K562 (cell line): ENCODE results near the gene SSR2. TPM values are rescaled to one million over a fixed set of nuclear protein-coding genes. Genes with fewer than 3 reads are reported as not detected.

Source experiments
- ATAC-seq: fragments of 200-7000 bp; cut with Tn5 transposase; 3 replicates; pipeline ENCODE4 v1.9.1; 2020; ENCODE audit warnings: moderate library complexity
- BruUV-seq: library from RNA; stranded (reverse); fragments of 400-500 nt; replicated peaks from 2 replicates; lab custom pipeline; 2021; lab: Mats Ljungman, UMichigan
- CTCF ChIA-PET: fragments of 300-600 bp; formaldehyde crosslinking; extraction: SDS; loops from one replicate; lab custom pipeline; 2021; ENCODE audit warnings: low intra/inter-chr PET ratio; lab: Yijun Ruan, JAX
- POLR2A ChIA-PET: fragments of 300-600, 350-650 bp; sonication (Branson Sonifier 250); formaldehyde crosslinking; extraction: SDS; loops from one replicate; lab custom pipeline; 2021; ENCODE audit warnings: antibody characterized with exemption, inconsistent platforms; lab: Yijun Ruan, JAX
- DNase-seq, 4 experiments: peaks; one replicate each; pipeline versions ENCODE4 v3.0.0 to v3.0.0-alpha.2; 2011 to 2018; ENCODE audit warnings: low spot score in 3 of 4, mixed read lengths in 3 of 4; ENCODE audit errors: extremely low read depth in 1 of 4
- FAIRE-seq: peaks from 2 replicates; lab custom pipeline; 2011; peaks lifted over from hg19 to GRCh38; lab: Jason Lieb, UNC
- H2AFZ ChIP-seq: 2 replicates; pipeline ENCODE4 v1.6.0; 2011; ENCODE audit warnings: low read depth, low read length, control low read depth, inconsistent platforms
- H3K27ac ChIP-seq: fragments of 200-600 bp; 3 replicates; pipeline ENCODE4 v1.8.0; 2011; ENCODE audit warnings: low read depth, mild to moderate bottlenecking, control low read depth, inconsistent platforms, low read length, moderate library complexity, mixed read lengths; ENCODE audit errors: extremely low read depth
- H3K27me3 ChIP-seq, 2 experiments: fragments of 300-600 bp in 1 of 2; 2 replicates in 1 of 2; 3 replicates in 1 of 2; pipeline versions ENCODE4 v1.6.0 to v1.8.0; 2011; ENCODE audit warnings: inconsistent platforms in 2 of 2, low read length in 2 of 2, mild to moderate bottlenecking in 1 of 2, mixed read lengths in 1 of 2, moderate library complexity in 1 of 2; ENCODE audit not compliant: control insufficient read depth in 2 of 2, insufficient read depth in 2 of 2
- H3K36me3 ChIP-seq: fragments of 300-600 bp; 3 replicates; pipeline ENCODE4 v1.8.0; 2011; ENCODE audit warnings: mild to moderate bottlenecking, low read length, inconsistent platforms; ENCODE audit not compliant: control insufficient read depth, insufficient read depth
- H3K4me1 ChIP-seq, 2 experiments: fragments of 200-600 bp in 1 of 2; replicated peaks in 1 of 2; 2 replicates in 1 of 2; 3 replicates in 1 of 2; pipeline versions ENCODE4 v1.5.1 to v1.8.0; 2011; ENCODE audit warnings: inconsistent platforms in 2 of 2, low read length in 2 of 2, mild to moderate bottlenecking in 1 of 2, mixed read lengths in 1 of 2, moderate library complexity in 1 of 2; ENCODE audit not compliant: control insufficient read depth in 2 of 2, insufficient read depth in 2 of 2
- H3K4me2 ChIP-seq: 2 replicates; pipeline ENCODE4 v1.6.1; 2011; ENCODE audit warnings: low read length, control low read depth, inconsistent platforms, mixed read lengths; ENCODE audit not compliant: insufficient read depth
- H3K4me3 ChIP-seq: fragments of 200-600 bp; sonication (generic), shearing (Covaris generic); 2 replicates; pipeline ENCODE4 v1.5.1; 2016; ENCODE audit warnings: control low read depth, inconsistent platforms
- H3K79me2 ChIP-seq: fragments of 200-600 bp; 3 replicates; pipeline ENCODE4 v1.8.0; 2011; ENCODE audit warnings: low read length, inconsistent platforms; ENCODE audit not compliant: control insufficient read depth, insufficient read depth
- H3K9ac ChIP-seq, 2 experiments: 2 replicates each; pipeline versions ENCODE4 v1.6.0 to v1.6.1; 2011; ENCODE audit warnings: low read depth in 2 of 2, low read length in 2 of 2, control low read depth in 1 of 2, inconsistent platforms in 1 of 2, mild to moderate bottlenecking in 1 of 2, mixed read lengths in 1 of 2; ENCODE audit not compliant: insufficient read depth in 1 of 2
- H3K9me1 ChIP-seq: one replicate; pipeline ENCODE4 v1.6.0; 2011; ENCODE audit warnings: inconsistent platforms, mild to moderate bottlenecking, low read length, moderate library complexity; ENCODE audit not compliant: control insufficient read depth, insufficient read depth
- H3K9me3 ChIP-seq: replicated peaks from 2 replicates; pipeline ENCODE4 v1.5.1; 2011; ENCODE audit warnings: low read depth, low read length, inconsistent platforms; ENCODE audit not compliant: control insufficient read depth, insufficient read depth
- H4K20me1 ChIP-seq: replicated peaks from 2 replicates; pipeline ENCODE4 v1.6.1; 2011; ENCODE audit warnings: low read length, inconsistent platforms, mixed read lengths; ENCODE audit not compliant: control insufficient read depth, insufficient read depth
- CREM ChIP-seq: IDR thresholded peaks from 2 replicates; pipeline ENCODE4 v1.6.1; 2014; ENCODE audit warnings: antibody characterized with exemption, low read depth
- EP300 ChIP-seq: IDR thresholded peaks from 2 replicates; pipeline ENCODE4 v1.6.1; 2012; ENCODE audit warnings: low read length, improper control_type of control experiment
- FOXK2 ChIP-seq, 2 experiments: fragments of 450-650 bp; IDR thresholded peaks in 1 of 2; conservative IDR thresholded peaks in 1 of 2; 2 replicates each; pipeline ENCODE4 v1.6.1; 2016; ENCODE audit warnings: low read depth in 2 of 2, mild to moderate bottlenecking in 1 of 2
- MCM5 ChIP-seq: fragments of 450-650 bp; IDR thresholded peaks from 2 replicates; pipeline ENCODE4 v1.6.1; 2016; ENCODE audit warnings: low read depth
- NCOA6 ChIP-seq: fragments of 450-650 bp; IDR thresholded peaks from 2 replicates; pipeline ENCODE4 v1.6.1; 2017; ENCODE audit warnings: mild to moderate bottlenecking
- NCOR1 ChIP-seq: fragments of 450-650 bp; IDR thresholded peaks from 2 replicates; pipeline ENCODE4 v1.6.1; 2016; ENCODE audit warnings: mild to moderate bottlenecking, moderate library complexity
- POLR2G ChIP-seq: fragments of 200-400 bp; formaldehyde crosslinking; IDR thresholded peaks from 2 replicates; pipeline ENCODE4 v1.6.1; 2017; ENCODE audit warnings: low read depth, mild to moderate bottlenecking, antibody characterized with exemption, low read length, moderate library complexity
- PURB ChIP-seq: sonication (generic); formaldehyde crosslinking; IDR thresholded peaks from 2 replicates; pipeline ENCODE4 v1.9.0; 2021; ENCODE audit warnings: low read depth, mild to moderate bottlenecking, missing genetic modification reagents
- RBM25 ChIP-seq: fragments of 200-400 bp; formaldehyde crosslinking; IDR thresholded peaks from 2 replicates; pipeline ENCODE4 v1.6.1; 2018; ENCODE audit warnings: low read length, low read depth, moderate library complexity; ENCODE audit not compliant: severe bottlenecking
- TBL1XR1 ChIP-seq, 2 experiments: IDR thresholded peaks; 2 replicates each; pipeline ENCODE4 v1.6.1; 2012; ENCODE audit warnings: improper control_type of control experiment in 2 of 2, low read length in 2 of 2, mild to moderate bottlenecking in 1 of 2
- ZKSCAN3 ChIP-seq: fragments of 250-450 bp; sonication (Bioruptor Pico); IDR thresholded peaks from 2 replicates; pipeline ENCODE4 v1.4.0; 2020
- ZNF197 ChIP-seq: fragments of 200-800 bp; sonication (Bioruptor generic); IDR thresholded peaks from 2 replicates; pipeline ENCODE4 v1.6.1; 2016; ENCODE audit warnings: low read depth, missing genetic modification characterization, missing compliant biosample characterization
- ZNF316 ChIP-seq: fragments of 450-650 bp; IDR thresholded peaks from 2 replicates; pipeline ENCODE4 v1.6.1; 2016
- WGBS: fragments of 100-300 bp; shearing (Covaris generic); methylation state at CpG from one replicate; pipeline ENCODE4 v1.1.6; 2016; ENCODE audit warnings: low coverage, mixed read lengths; ENCODE audit not compliant: insufficient coverage; ENCODE audit errors: missing lambda C conversion rate; 5-methylcytosine and 5-hydroxymethylcytosine counted together
- in situ Hi-C: fragments of 300-500 bp; cut with MboI; formaldehyde crosslinking; loops from 4 replicates; pipeline ENCODE4 v1.15.0; 2018; ENCODE audit warnings: inconsistent platforms, mixed read lengths
- intact Hi-C: fragments of 100-400 bp; cut with micrococcal nuclease; formaldehyde crosslinking; loops from 2 replicates; pipeline ENCODE4 v1.14.2; 2022
- polyA plus RNA-seq, 8 experiments: library from polyadenylated mRNA; depleted of rRNA in 4 of 8; stranded (reverse) in 5 of 8; unstranded in 3 of 8; fragments of >200 nt; fragmentation: Nextera tagmentation in 2 of 8; fragmentation: Illumina TruSeq in 1 of 8; extraction: Ambion mirVana in 2 of 8; extraction: Trizol in 1 of 8; gene quantifications; 2 replicates each; pipeline versions ENCODE4 v1.2.1 to v1.2.3, GENCODE V29; 2011 to 2014; ENCODE audit warnings: inconsistent platforms in 1 of 8, missing spikeins in 1 of 8
- total RNA-seq, 7 experiments: library from RNA; depleted of rRNA in 6 of 7; stranded (reverse); fragments of >200 nt in 6 of 7; fragmentation: Illumina TruSeq in 2 of 7; extraction: Trizol in 2 of 7; gene quantifications; 2 replicates each; pipeline versions ENCODE4 v1.2.1 to v1.2.3, GENCODE V29; 2011 to 2021; ENCODE audit warnings: low replicate concordance in 1 of 7
- TF ChIP-seq, protein P1 (sequence below): fragments of 250-450 bp; sonication (Bioruptor Pico); IDR thresholded peaks from 2 replicates; pipeline ENCODE4 v1.5.1; 2021; ENCODE audit warnings: mild to moderate bottlenecking
- TF ChIP-seq, protein P2 (sequence below), 2 experiments: fragments of 450-650 bp in 1 of 2; sonication (generic) in 1 of 2; formaldehyde crosslinking in 1 of 2; IDR thresholded peaks in 1 of 2; conservative IDR thresholded peaks in 1 of 2; 2 replicates each; pipeline versions ENCODE4 v1.6.1 to v1.8.1; 2016 to 2023; ENCODE audit warnings: mild to moderate bottlenecking in 2 of 2, moderate library complexity in 2 of 2, inconsistent platforms in 1 of 2, missing genetic modification reagents in 1 of 2
- TF ChIP-seq, protein P3 (sequence below): sonication (generic); formaldehyde crosslinking; IDR thresholded peaks from 2 replicates; pipeline ENCODE4 v1.8.0; 2023; ENCODE audit warnings: mild to moderate bottlenecking, missing genetic modification reagents
- TF ChIP-seq, protein P4 (sequence below): sonication (generic); formaldehyde crosslinking; IDR thresholded peaks from 2 replicates; pipeline ENCODE4 v1.4.0; 2020; ENCODE audit warnings: mild to moderate bottlenecking, missing genetic modification reagents

The SSR2 gene
- total and polyA plus RNA-seq, 9 of the 15 experiments (the other 6 are each of a cell fraction or from before 2014, with no cell fraction given): 161 to 411 (median 240) TPM

DNA sequence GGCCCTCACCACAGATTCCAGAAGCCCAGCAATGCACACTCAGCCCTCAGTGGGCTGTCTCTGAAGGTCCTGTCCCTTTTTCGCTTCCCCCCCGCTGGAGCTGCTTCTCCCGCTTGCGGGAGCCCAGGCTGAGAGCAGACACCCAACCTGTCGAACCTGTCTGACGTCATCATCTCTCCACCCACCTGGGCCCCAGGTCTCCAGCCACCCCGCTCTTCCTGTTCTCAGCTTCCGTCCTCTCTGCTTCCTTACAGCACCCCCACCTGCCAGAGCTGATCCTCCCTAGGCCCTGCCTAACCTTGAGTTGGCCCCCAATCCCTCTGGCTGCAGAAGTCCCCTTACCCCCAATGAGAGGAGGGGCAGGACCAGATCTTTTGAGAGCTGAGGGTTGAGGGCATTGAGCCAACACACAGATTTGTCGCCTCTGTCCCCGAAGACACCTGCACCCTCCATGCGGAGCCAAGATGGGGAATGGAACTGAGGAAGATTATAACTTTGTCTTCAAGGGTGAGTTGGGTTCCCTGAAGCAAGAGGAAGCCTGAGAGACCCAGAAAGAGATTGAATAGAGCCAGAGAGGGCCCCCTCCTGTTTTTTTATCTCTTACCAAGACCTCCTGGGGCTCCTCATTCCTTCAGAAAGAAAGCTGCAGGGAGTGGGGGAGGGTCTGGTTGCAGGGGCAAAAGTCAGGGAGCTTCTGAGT, 40.3 kb upstream of the SSR2 start, which contains the start of gene RAB25:
Gene RAB25 (plus strand): TSS at position 224 of the 700 bp plus-strand sequence. CDS start 241 bp downstream, at position 465.
- 61% methylated on average over 11 of the region's 11 CpGs for WGBS
- H3K27ac ChIP-seq: no peak within 1 kb of the TSS
- H3K36me3 ChIP-seq: peaks cover 12% of the 10 kb centered on the region; the same call in 1 of the 3 replicates
- no TSS peak for BruUV-seq
- CTCF ChIA-PET: interaction anchor here (0.6 kb wide), 1 partner anchor 107 kb away, joined by 6 read pairs; no protein-coding TSS in a partner anchor
- in situ Hi-C loops: no loop called here
- H3K4me3 ChIP-seq: no peak within 1 kb of the TSS
- intact Hi-C loops: no loop called here
- H4K20me1 ChIP-seq: no peaks in the 10 kb centered on the region
- peaks cover 9 to 22% of the 10 kb centered on the region in 2 experiments; a peak in 4 of 5 replicates for H3K4me1 ChIP-seq
- H3K27me3 ChIP-seq: no peaks in the 10 kb centered on the region
- H2AFZ ChIP-seq: peak within 1 kb of the TSS; percentile 70
- DNase-seq (no peak), ATAC-seq (no peak), FAIRE-seq (no peak)
- H3K9me3 ChIP-seq: no peaks in the 10 kb centered on the region
- POLR2A ChIA-PET: interaction anchor here (0.7 to 0.9 kb wide), 2 partner anchors 19 to 127 kb away, joined by 3 to 5 read pairs; partner anchors contain the start of gene KHDC4
- H3K79me2 ChIP-seq: peaks cover 2% of the 10 kb centered on the region; the same call in 2 of the 3 replicates
- no peak within 1 kb of the TSS for H3K4me2 ChIP-seq
- H3K9ac ChIP-seq: peak within 1 kb of the TSS in 1 of 2 experiments; percentile 80; a peak in 2 of 4 replicates
- H3K9me1 ChIP-seq: no peaks in the 10 kb centered on the region
- TF ChIP-seq CREM (0 out of 2 replicates have a peak, but pooled peaks have one; percentile 18), MCM5 (no peak), RBM25 (no peak), ZNF316 (no peak), POLR2G (no peak), TBL1XR1 (IDR thresholded peaks at IDR 0.05; ENCODE audit: low read length in 2 of 2) (no peak), PURB (CRISPR knock-in tag) (no peak), EP300 (no peak), FOXK2 (conservative IDR thresholded peaks at IDR 0.05 in 1 of 2, IDR thresholded peaks at IDR 0.05 in 1 of 2; ENCODE audit: low read depth in 2 of 2) (no peak), ZNF197 (CRISPR knock-in tag) (no peak), NCOR1 (no peak), ZKSCAN3 (no peak), NCOA6 (no peak)
- TF ChIP-seq, protein P1, sequence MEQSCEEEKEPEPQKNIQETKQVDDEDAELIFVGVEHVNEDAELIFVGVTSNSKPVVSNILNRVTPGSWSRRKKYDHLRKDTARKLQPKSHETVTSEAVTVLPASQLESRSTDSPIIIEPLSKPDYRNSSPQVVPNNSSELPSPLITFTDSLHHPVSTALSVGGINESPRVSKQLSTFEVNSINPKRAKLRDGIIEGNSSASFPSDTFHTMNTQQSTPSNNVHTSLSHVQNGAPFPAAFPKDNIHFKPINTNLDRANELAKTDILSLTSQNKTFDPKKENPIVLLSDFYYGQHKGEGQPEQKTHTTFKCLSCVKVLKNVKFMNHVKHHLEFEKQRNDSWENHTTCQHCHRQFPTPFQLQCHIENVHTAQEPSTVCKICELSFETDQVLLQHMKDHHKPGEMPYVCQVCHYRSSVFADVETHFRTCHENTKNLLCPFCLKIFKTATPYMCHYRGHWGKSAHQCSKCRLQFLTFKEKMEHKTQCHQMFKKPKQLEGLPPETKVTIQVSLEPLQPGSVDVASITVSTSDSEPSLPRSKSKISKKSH (CRISPR knock-in tag): no peak
- TF ChIP-seq, protein P2, sequence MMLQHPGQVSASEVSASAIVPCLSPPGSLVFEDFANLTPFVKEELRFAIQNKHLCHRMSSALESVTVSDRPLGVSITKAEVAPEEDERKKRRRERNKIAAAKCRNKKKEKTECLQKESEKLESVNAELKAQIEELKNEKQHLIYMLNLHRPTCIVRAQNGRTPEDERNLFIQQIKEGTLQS (IDR thresholded peaks at IDR 0.05): peak; percentile 67
- TF ChIP-seq, protein P2 (CRISPR knock-in tag; conservative IDR thresholded peaks at IDR 0.05): no peak
- TF ChIP-seq, protein P3, sequence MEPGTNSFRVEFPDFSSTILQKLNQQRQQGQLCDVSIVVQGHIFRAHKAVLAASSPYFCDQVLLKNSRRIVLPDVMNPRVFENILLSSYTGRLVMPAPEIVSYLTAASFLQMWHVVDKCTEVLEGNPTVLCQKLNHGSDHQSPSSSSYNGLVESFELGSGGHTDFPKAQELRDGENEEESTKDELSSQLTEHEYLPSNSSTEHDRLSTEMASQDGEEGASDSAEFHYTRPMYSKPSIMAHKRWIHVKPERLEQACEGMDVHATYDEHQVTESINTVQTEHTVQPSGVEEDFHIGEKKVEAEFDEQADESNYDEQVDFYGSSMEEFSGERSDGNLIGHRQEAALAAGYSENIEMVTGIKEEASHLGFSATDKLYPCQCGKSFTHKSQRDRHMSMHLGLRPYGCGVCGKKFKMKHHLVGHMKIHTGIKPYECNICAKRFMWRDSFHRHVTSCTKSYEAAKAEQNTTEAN (CRISPR knock-in tag): no peak
- TF ChIP-seq, protein P4, sequence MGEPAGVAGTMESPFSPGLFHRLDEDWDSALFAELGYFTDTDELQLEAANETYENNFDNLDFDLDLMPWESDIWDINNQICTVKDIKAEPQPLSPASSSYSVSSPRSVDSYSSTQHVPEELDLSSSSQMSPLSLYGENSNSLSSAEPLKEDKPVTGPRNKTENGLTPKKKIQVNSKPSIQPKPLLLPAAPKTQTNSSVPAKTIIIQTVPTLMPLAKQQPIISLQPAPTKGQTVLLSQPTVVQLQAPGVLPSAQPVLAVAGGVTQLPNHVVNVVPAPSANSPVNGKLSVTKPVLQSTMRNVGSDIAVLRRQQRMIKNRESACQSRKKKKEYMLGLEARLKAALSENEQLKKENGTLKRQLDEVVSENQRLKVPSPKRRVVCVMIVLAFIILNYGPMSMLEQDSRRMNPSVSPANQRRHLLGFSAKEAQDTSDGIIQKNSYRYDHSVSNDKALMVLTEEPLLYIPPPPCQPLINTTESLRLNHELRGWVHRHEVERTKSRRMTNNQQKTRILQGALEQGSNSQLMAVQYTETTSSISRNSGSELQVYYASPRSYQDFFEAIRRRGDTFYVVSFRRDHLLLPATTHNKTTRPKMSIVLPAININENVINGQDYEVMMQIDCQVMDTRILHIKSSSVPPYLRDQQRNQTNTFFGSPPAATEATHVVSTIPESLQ: no peak
